ENCODE data around the gene PPIE. TPM values are rescaled to one million over a fixed set of nuclear protein-coding genes. Genes with fewer than 3 reads are reported as not detected.
A peak's percentile ranks its signal among the peaks of the same experiment; 100 is the strongest.

The PPIE gene
- total and polyA plus RNA-seq, 2 donors (not counting 1 experiment from before 2014, with no cell fraction given) = 68.6 to 78.3 TPM

DNA sequence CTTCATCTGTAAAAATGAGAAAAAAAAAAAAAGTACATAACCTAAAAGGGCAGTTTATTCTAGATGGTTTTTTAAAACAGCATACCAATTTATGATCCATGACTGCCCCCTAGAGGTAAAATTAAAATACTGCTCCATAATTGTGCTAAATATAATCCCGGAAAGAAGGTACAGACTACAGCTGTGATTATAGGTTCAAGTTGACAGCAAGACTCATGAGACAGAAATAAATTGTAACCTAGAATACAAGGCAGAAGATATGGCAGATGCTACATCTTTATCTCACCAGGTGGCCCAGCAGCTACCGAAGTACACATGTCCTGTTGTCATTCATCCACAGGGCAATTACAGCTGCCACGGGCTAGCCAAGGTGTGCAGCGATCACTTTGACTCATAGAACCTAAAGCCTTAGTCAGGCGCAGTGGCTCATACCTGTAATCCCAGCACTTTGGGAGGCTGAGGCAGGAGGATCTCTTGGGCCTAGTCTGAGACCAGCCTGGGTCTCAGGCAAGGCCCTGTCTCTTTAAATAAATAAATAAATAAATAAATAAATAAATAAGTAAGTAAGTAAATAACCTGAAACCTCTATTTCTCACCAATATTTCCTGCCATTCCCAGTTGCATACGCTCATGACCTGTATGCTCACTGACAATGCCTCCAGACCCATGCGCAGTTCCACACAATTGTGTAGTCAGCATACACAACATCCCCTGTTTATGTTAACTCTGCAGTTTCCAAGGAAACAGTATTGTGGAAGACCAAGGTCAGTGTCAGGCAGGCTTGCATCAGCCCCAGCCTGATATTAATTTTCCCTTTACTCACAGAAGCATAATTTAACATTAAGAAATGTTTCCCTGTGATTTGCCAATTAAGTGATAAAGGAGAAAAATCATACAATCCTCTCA, 18.3 kb upstream of the PPIE start:
- Histone ChIP-seq H3K9ac (ENCODE audit: low read length) (no peak overlapping the region), H2AFZ (ENCODE audit: insufficient read depth, low read depth, low read length, poor library complexity, severe bottlenecking) (peak overlapping the region; percentile 27), H3K4me2 (replicated peaks; ENCODE audit: low read depth, low read length, poor library complexity, severe bottlenecking) (no peak overlapping the region), H3K4me1 (ENCODE audit: control insufficient read depth in 2 of 2, insufficient read depth in 2 of 2, low read length in 2 of 2) (no peaks in the 10 kb centered on the region), H4K20me1 (ENCODE audit: control insufficient read depth, insufficient read depth, low read length, poor library complexity, severe bottlenecking) (no peaks in the 10 kb centered on the region), H3K36me3 (replicated peaks in 1 of 2; ENCODE audit: control extremely low read depth in 1 of 2, control insufficient read depth in 1 of 2, extremely low read depth in 1 of 2, insufficient read depth in 2 of 2, low read length in 1 of 2) (no peaks in the 10 kb centered on the region), H3K27me3 (replicated peaks in 1 of 4; ENCODE audit: control extremely low read depth in 1 of 4, control insufficient read depth in 3 of 4, insufficient read depth in 4 of 4, low read length in 3 of 4) (peaks cover 0 to 13% (median 8%) of the 10 kb centered on the region in 4 experiments), H3K27ac (ENCODE audit: low read length in 2 of 2) (no peak overlapping the region), H3K9me3 (ENCODE audit: control extremely low read depth in 1 of 3, control insufficient read depth in 2 of 3, insufficient read depth in 1 of 3, low read length in 2 of 3) (no peaks in the 10 kb centered on the region), H3K79me2 (ENCODE audit: control insufficient read depth, insufficient read depth, low read length) (no peaks in the 10 kb centered on the region), H3K4me3 (ENCODE audit: control extremely low read depth in 1 of 5, extremely low read depth in 1 of 5, insufficient read depth in 1 of 5, low read depth in 2 of 5, low read length in 4 of 5) (no peak overlapping the region)
- CTCF ChIA-PET = interaction anchor here (0.7 to 3.7 kb wide), 17 partner anchors 9 to 714 kb away, joined by 3 to 26 read pairs (median 4); partner anchors contain the start of gene NT5C1A
- TF ChIP-seq EZH2 (IDR thresholded peaks at IDR 0.05; ENCODE audit: borderline replicate concordance, insufficient read depth, low read depth, low read length, poor library complexity, severe bottlenecking) (no peak), CTCF (IDR thresholded peaks at IDR 0.05) (peak; percentile 90)
- H3K27me3 Mint-ChIP-seq = peaks cover 39% of the 10 kb centered on the region
- no peak overlapping the region for H3K27ac Mint-ChIP-seq
- H3K9me3 Mint-ChIP-seq (ENCODE audit: insufficient read depth) = no peaks in the 10 kb centered on the region
- H3K4me1 Mint-ChIP-seq = no peaks in the 10 kb centered on the region
- DNase-seq (peak; percentile 76), ATAC-seq (ENCODE audit: low read depth) (peak; percentile 65)
- intact Hi-C loops (cut with micrococcal nuclease) = loop anchor here (1.0 to 10.0 kb wide), 3 partner anchors 68 to 114 kb away; no protein-coding TSS in a partner anchor
- no peak overlapping the region for H3K4me3 Mint-ChIP-seq
- WGBS (ENCODE audit: insufficient coverage) = 58% methylated on average over 6 of the region's 7 CpGs
- POLR2A ChIA-PET = no interaction called here

- Histone ChIP-seq H3K27ac (ENCODE audit: low read length in 2 of 2) (no peak overlapping the region), H3K9ac (ENCODE audit: low read length) (no peak overlapping the region), H3K36me3 (replicated peaks in 1 of 2; ENCODE audit: control extremely low read depth in 1 of 2, control insufficient read depth in 1 of 2, extremely low read depth in 1 of 2, insufficient read depth in 2 of 2, low read length in 1 of 2) (no peaks in the 10 kb centered on the region), H3K4me2 (replicated peaks; ENCODE audit: low read depth, low read length, poor library complexity, severe bottlenecking) (no peak overlapping the region), H3K79me2 (ENCODE audit: control insufficient read depth, insufficient read depth, low read length) (no peaks in the 10 kb centered on the region), H3K4me3 (ENCODE audit: control extremely low read depth in 1 of 5, extremely low read depth in 1 of 5, insufficient read depth in 1 of 5, low read depth in 2 of 5, low read length in 4 of 5) (no peak overlapping the region), H3K27me3 (replicated peaks in 1 of 4; ENCODE audit: control extremely low read depth in 1 of 4, control insufficient read depth in 3 of 4, insufficient read depth in 4 of 4, low read length in 3 of 4) (peaks cover 0 to 13% (median 8%) of the 10 kb centered on the region in 4 experiments), H2AFZ (ENCODE audit: insufficient read depth, low read depth, low read length, poor library complexity, severe bottlenecking) (peak overlapping the region; percentile 22), H3K4me1 (ENCODE audit: control insufficient read depth in 2 of 2, insufficient read depth in 2 of 2, low read length in 2 of 2) (no peaks in the 10 kb centered on the region), H3K9me3 (ENCODE audit: control extremely low read depth in 1 of 3, control insufficient read depth in 2 of 3, insufficient read depth in 1 of 3, low read length in 2 of 3) (no peaks in the 10 kb centered on the region), H4K20me1 (ENCODE audit: control insufficient read depth, insufficient read depth, low read length, poor library complexity, severe bottlenecking) (no peaks in the 10 kb centered on the region)
- ATAC-seq (ENCODE audit: low read depth) (no peak), DNase-seq (no peak)
- peaks cover 35% of the 10 kb centered on the region for H3K27me3 Mint-ChIP-seq
- H3K27ac Mint-ChIP-seq = no peak overlapping the region
- H3K4me3 Mint-ChIP-seq = no peak overlapping the region
- TF ChIP-seq CTCF (IDR thresholded peaks at IDR 0.05) = no peak
- TF ChIP-seq EZH2 (IDR thresholded peaks at IDR 0.05; ENCODE audit: borderline replicate concordance, insufficient read depth, low read depth, low read length, poor library complexity, severe bottlenecking) = no peak
- no peaks in the 10 kb centered on the region for H3K9me3 Mint-ChIP-seq (ENCODE audit: insufficient read depth)
- intact Hi-C loops (cut with micrococcal nuclease) = loop anchor here (2.0 to 10.0 kb wide), 2 partner anchors 69 to 73 kb away; no protein-coding TSS in a partner anchor
- ChIA-PET CTCF (interaction anchor here (1.6 to 3.7 kb wide), 2 partner anchors 76 to 116 kb away, joined by 8 to 26 read pairs; no protein-coding TSS in a partner anchor), POLR2A (no interaction called here)
- no peaks in the 10 kb centered on the region for H3K4me1 Mint-ChIP-seq
Measured at GRCh38 chr1:39721664-39722063, 17.0 kb upstream of the PPIE start.

Measured in B cell (primary cell).